HepG2 (cell line): ENCODE measurements around the gene TADA3. TPM values are rescaled to one million over a fixed set of nuclear protein-coding genes. Genes with fewer than 3 reads are reported as not detected.

Source experiments
- ADNP ChIP-seq: sonication (generic); formaldehyde crosslinking; IDR thresholded peaks from 2 replicates; pipeline ENCODE4 v1.4.0; 2020; ENCODE audit warnings: missing genetic modification reagents
- CCDC6 ChIP-seq: sonication (generic); formaldehyde crosslinking; IDR thresholded peaks from 2 replicates; pipeline ENCODE4 v1.8.1; 2022; ENCODE audit warnings: mild to moderate bottlenecking, missing genetic modification reagents, moderate library complexity
- GTF3A ChIP-seq: sonication (generic); formaldehyde crosslinking; conservative IDR thresholded peaks from 2 replicates; pipeline ENCODE4 v1.4.0; 2020; ENCODE audit warnings: mild to moderate bottlenecking, missing genetic modification reagents
- HES4 ChIP-seq: sonication (generic); formaldehyde crosslinking; IDR thresholded peaks from 2 replicates; pipeline ENCODE4 v1.9.0; 2021; ENCODE audit warnings: mild to moderate bottlenecking, missing genetic modification reagents, borderline replicate concordance
- HMGXB4 ChIP-seq, 2 experiments: sonication (generic) in 1 of 2; formaldehyde crosslinking in 1 of 2; IDR thresholded peaks; 2 replicates each; pipeline versions ENCODE4 v1.4.0 to v1.6.1; 2018 to 2020; ENCODE audit warnings: missing genetic modification reagents in 2 of 2, borderline replicate concordance in 1 of 2, low read depth in 1 of 2, mild to moderate bottlenecking in 1 of 2, missing biosample characterization in 1 of 2
- IKZF1 ChIP-seq: fragments of 450-650 bp; IDR thresholded peaks from 2 replicates; pipeline ENCODE4 v1.7.1; 2016
- KLF16 ChIP-seq, 2 experiments: sonication (generic) in 1 of 2; formaldehyde crosslinking in 1 of 2; IDR thresholded peaks; 2 replicates each; pipeline versions ENCODE4 v1.6.1 to v1.8.0; 2016 to 2023; ENCODE audit warnings: missing genetic modification reagents in 2 of 2, missing compliant biosample characterization in 1 of 2
- NONO ChIP-seq, 2 experiments: fragments of 450-650 bp in 1 of 2; sonication (generic) in 1 of 2; formaldehyde crosslinking in 1 of 2; IDR thresholded peaks in 1 of 2; conservative IDR thresholded peaks in 1 of 2; 2 replicates each; pipeline versions ENCODE4 v1.6.1 to v1.8.0; 2017 to 2022; ENCODE audit warnings: mild to moderate bottlenecking in 1 of 2, missing genetic modification reagents in 1 of 2, moderate library complexity in 1 of 2
- SNAI1 ChIP-seq: sonication (generic); formaldehyde crosslinking; IDR thresholded peaks from 2 replicates; pipeline ENCODE4 v1.5.0; 2020; ENCODE audit warnings: mild to moderate bottlenecking, missing genetic modification reagents, borderline replicate concordance
- ZHX2 ChIP-seq, 2 experiments: sonication (generic) in 1 of 2; formaldehyde crosslinking in 1 of 2; IDR thresholded peaks; 2 replicates each; pipeline versions ENCODE4 v1.6.1 to v1.9.0; 2014 to 2022; ENCODE audit warnings: antibody characterized with exemption in 1 of 2, borderline replicate concordance in 1 of 2, inconsistent platforms in 1 of 2, low read depth in 1 of 2, missing genetic modification reagents in 1 of 2
- ZNF329 ChIP-seq: sonication (generic); formaldehyde crosslinking; IDR thresholded peaks from 2 replicates; pipeline ENCODE4 v1.9.0; 2021; ENCODE audit warnings: low read depth, mild to moderate bottlenecking, missing genetic modification reagents
- ZNF33B ChIP-seq: sonication (generic); formaldehyde crosslinking; IDR thresholded peaks from 2 replicates; pipeline ENCODE4 v1.5.1; 2020; ENCODE audit warnings: mild to moderate bottlenecking, missing genetic modification reagents
- ZNF775 ChIP-seq: sonication (generic); formaldehyde crosslinking; IDR thresholded peaks from 2 replicates; pipeline ENCODE4 v1.4.0; 2020; ENCODE audit warnings: missing genetic modification reagents, mild to moderate bottlenecking, moderate library complexity, borderline replicate concordance
- ZNF841 ChIP-seq: sonication (generic); formaldehyde crosslinking; IDR thresholded peaks from 2 replicates; pipeline ENCODE4 v1.8.1; 2023; ENCODE audit warnings: missing genetic modification reagents, borderline replicate concordance
- polyA plus RNA-seq, 8 experiments: library from polyadenylated mRNA; depleted of rRNA in 3 of 8; stranded (reverse) in 7 of 8; unstranded in 1 of 8; fragments of >200 nt; fragmentation: Illumina TruSeq in 4 of 8; extraction: Trizol in 4 of 8; gene quantifications; 2 replicates each; pipeline versions ENCODE4 v1.2.1 to v1.2.3, GENCODE V29; 2011 to 2016; ENCODE audit warnings: low read depth in 4 of 8, missing spikeins in 1 of 8, mixed read lengths in 1 of 8; ENCODE audit not compliant: insufficient read depth in 1 of 8
- total RNA-seq, 5 experiments: library from RNA; depleted of rRNA; stranded (reverse); fragments of >200 nt; fragmentation: Illumina TruSeq; extraction: Trizol; gene quantifications; 2 replicates each; pipeline ENCODE4 v1.2.3, GENCODE V29; 2016; ENCODE audit warnings: low read depth in 1 of 5
- TF ChIP-seq, protein P1 (sequence below): IDR thresholded peaks from 2 replicates; pipeline ENCODE4 v1.4.0; 2020; ENCODE audit warnings: mild to moderate bottlenecking, missing genetic modification reagents

TADA3 gene
- total and polyA plus RNA-seq, 2 of the 13 experiments (the other 11 are each of a cell fraction or from before 2014, with no cell fraction given), result 32.1 to 37.1 TPM

DNA sequence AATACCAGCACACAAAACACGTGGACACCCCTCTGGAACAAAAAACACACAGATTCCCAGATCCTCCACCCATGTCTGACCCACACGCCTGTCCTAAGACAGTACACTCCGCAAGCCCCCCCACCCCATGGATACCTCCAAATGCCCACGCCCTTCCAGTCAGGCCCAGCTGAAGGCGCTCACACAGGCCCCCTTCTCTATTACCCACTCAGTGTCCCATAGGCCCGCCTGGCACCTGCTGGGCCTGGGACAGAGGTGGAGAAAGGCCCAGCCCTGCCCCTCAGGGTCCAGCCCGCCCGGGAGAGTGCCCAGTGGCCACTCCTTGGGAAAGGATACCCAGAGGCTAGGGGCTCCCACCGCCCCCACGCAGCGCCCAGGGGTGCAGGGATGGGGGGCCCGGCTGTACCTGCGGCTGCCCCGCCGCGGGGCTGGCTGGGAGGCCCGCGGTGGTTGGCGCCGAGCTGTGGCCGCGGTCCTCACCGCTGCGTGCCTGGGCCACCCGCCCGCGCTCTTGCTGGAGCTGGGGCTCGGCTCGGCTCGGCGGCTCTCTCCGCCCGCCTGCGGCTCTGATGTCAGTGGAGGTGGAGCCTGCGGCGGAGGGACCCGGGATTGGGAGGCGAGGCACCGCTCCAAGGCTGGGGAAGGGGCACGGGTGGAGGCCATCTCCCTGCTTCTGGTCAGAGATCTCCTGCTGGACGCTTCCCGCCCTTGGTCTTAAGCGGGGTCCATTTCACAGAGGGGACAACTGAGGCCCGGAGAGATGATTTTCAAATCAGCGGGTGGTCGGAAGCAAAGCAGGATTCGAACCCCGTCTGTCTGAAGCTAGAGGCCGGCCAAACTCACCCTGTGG lies 22.6 kb downstream of the TADA3 start, which contains the start of gene CAMK1 (continued):
- TF ChIP-seq ZHX2 (IDR thresholded peaks at IDR 0.05; ENCODE audit: low read depth), result no peak
- TF ChIP-seq ZHX2 (CRISPR knock-in tag; IDR thresholded peaks at IDR 0.05; ENCODE audit: borderline replicate concordance), result no peak
- no peak for TF ChIP-seq HES4 (CRISPR knock-in tag)
- TF ChIP-seq ZNF841 (CRISPR knock-in tag), result no peak
- TF ChIP-seq GTF3A, result peak; percentile 92
- no peak; the same call in 1 of the 2 replicates for TF ChIP-seq SNAI1 (CRISPR knock-in tag)
- no peak for TF ChIP-seq IKZF1
- TF ChIP-seq, protein P1, sequence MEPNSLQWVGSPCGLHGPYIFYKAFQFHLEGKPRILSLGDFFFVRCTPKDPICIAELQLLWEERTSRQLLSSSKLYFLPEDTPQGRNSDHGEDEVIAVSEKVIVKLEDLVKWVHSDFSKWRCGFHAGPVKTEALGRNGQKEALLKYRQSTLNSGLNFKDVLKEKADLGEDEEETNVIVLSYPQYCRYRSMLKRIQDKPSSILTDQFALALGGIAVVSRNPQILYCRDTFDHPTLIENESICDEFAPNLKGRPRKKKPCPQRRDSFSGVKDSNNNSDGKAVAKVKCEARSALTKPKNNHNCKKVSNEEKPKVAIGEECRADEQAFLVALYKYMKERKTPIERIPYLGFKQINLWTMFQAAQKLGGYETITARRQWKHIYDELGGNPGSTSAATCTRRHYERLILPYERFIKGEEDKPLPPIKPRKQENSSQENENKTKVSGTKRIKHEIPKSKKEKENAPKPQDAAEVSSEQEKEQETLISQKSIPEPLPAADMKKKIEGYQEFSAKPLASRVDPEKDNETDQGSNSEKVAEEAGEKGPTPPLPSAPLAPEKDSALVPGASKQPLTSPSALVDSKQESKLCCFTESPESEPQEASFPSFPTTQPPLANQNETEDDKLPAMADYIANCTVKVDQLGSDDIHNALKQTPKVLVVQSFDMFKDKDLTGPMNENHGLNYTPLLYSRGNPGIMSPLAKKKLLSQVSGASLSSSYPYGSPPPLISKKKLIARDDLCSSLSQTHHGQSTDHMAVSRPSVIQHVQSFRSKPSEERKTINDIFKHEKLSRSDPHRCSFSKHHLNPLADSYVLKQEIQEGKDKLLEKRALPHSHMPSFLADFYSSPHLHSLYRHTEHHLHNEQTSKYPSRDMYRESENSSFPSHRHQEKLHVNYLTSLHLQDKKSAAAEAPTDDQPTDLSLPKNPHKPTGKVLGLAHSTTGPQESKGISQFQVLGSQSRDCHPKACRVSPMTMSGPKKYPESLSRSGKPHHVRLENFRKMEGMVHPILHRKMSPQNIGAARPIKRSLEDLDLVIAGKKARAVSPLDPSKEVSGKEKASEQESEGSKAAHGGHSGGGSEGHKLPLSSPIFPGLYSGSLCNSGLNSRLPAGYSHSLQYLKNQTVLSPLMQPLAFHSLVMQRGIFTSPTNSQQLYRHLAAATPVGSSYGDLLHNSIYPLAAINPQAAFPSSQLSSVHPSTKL, result no peak
- 0 out of 2 replicates have a peak, but pooled peaks have one; percentile 26 for TF ChIP-seq ADNP (CRISPR knock-in tag)
- no peak for TF ChIP-seq KLF16 (CRISPR knock-in tag; IDR thresholded peaks at IDR 0.05)
- TF ChIP-seq ZNF329 (CRISPR knock-in tag), result no peak
- no peak for TF ChIP-seq ZNF33B (CRISPR knock-in tag)
- no peak for TF ChIP-seq ZNF775 (CRISPR knock-in tag)
- no peak for TF ChIP-seq NONO (IDR thresholded peaks at IDR 0.05)
- TF ChIP-seq NONO (CRISPR knock-in tag; conservative IDR thresholded peaks at IDR 0.05), result peak; percentile 49; the same call in 1 of the 2 replicates
- TF ChIP-seq HMGXB4 (CRISPR knock-in tag; IDR thresholded peaks at IDR 0.05; ENCODE audit: borderline replicate concordance in 1 of 2, low read depth in 1 of 2), result peak in 1 of 2 experiments; percentile 77; a peak in 2 of 4 replicates
- TF ChIP-seq CCDC6 (CRISPR knock-in tag), result no peak
